Testis (tissue), 5 donors: ENCODE data around the gene BAX. TPM values are rescaled to one million over a fixed set of nuclear protein-coding genes. Genes with fewer than 3 reads are reported as not detected.
"Not testable (repeated sequence)": the region's sequence is repeated elsewhere in the genome, so short reads cannot be mapped to it uniquely, and the experiment has no call there.

ENCODE experiments used
- DNase-seq: peaks from one replicate; pipeline ENCODE4 v3.0.0-alpha.2; 2019
- H3K27ac ChIP-seq, 2 donors: fragments of 200-600 bp; sonication (generic); one replicate each; pipeline ENCODE4 v1.5.1; 2019
- H3K27me3 ChIP-seq: fragments of 200-600 bp; sonication (generic); one replicate; pipeline ENCODE4 v1.5.1; 2019
- H3K36me3 ChIP-seq: fragments of 200-600 bp; sonication (generic); one replicate; pipeline ENCODE4 v1.5.1; 2017; ENCODE audit warnings: low read depth; ENCODE audit errors: missing control alignments
- H3K4me1 ChIP-seq: fragments of 200-600 bp; sonication (generic); one replicate; pipeline ENCODE4 v1.5.1; 2019
- H3K4me3 ChIP-seq, 2 donors: fragments of 200-600 bp; sonication (generic); one replicate each; pipeline ENCODE4 v1.5.1; 2017 to 2019
- H3K9me3 ChIP-seq: fragments of 200-600 bp; sonication (generic); one replicate; pipeline ENCODE4 v1.5.1; 2017
- POLR2A ChIP-seq: fragments of 450-650 bp; IDR thresholded peaks from one replicate; pipeline ENCODE4 v1.6.1; 2017; ENCODE audit warnings: antibody characterized with exemption, mild to moderate bottlenecking, moderate library complexity
- WGBS, 2 donors: methylation state at CpG; one replicate each; pipeline ENCODE4 v1.1.5; 2018; 5-methylcytosine and 5-hydroxymethylcytosine counted together
- intact Hi-C: fragments of 100-400 bp; cut with DNase I; formaldehyde crosslinking; loops from one replicate; pipeline ENCODE4 v1.15.1; 2023; ENCODE audit warnings: low total_unique reads
- long read RNA-seq, 2 donors: transcript quantifications; one replicate each; lab custom pipeline, GENCODE V29; 2026
- polyA plus RNA-seq: library from polyadenylated mRNA; stranded (reverse); fragments of 350-450 nt; fragmentation: Illumina TruSeq; extraction: RNeasy Lipid Tissue Mini Kit (QIAGEN cat#74804); gene quantifications from one replicate; pipeline ENCODE4 v1.2.3, GENCODE V29; 2014; ENCODE audit warnings: low read depth, low replicate concordance; ENCODE audit not compliant: insufficient read depth
- total RNA-seq, 2 donors: library from RNA; depleted of rRNA; stranded (reverse); fragments of >200 nt; gene quantifications; one replicate each; pipeline ENCODE4 v1.2.3, GENCODE V29; 2016
- TF ChIP-seq, protein P1 (sequence below), 3 experiments: fragments of 450-650 bp in 2 of 3; fragments of 200-600 bp in 1 of 3; sonication (generic) in 1 of 3; IDR thresholded peaks; one replicate each; pipeline ENCODE4 v1.5.1; 2016 to 2019; ENCODE audit warnings: antibody characterized with exemption in 3 of 3, mild to moderate bottlenecking in 2 of 3, moderate library complexity in 1 of 3

The BAX gene
- total RNA-seq = 10 to 100 TPM; 50.1 to 52.1 TPM
- polyA plus RNA-seq = 48.7 TPM
- long read RNA-seq, donor 1, transcript BAX-202 (6 exons, 793 nt) = major isoform, 23 of 28 reads
- long read RNA-seq, donor 1, partial matches to known transcripts = 0 of 28 reads
- long read RNA-seq, donor 1, other reads (novel, unspliced or antisense) = 0 of 28 reads
- long read RNA-seq, donor 2, transcript BAX-202 (6 exons, 793 nt) = major isoform, 18 of 21 reads
- long read RNA-seq, donor 2, partial matches to known transcripts = 0 of 21 reads
- long read RNA-seq, donor 2, other reads (novel, unspliced or antisense) = 0 of 21 reads

DNA sequence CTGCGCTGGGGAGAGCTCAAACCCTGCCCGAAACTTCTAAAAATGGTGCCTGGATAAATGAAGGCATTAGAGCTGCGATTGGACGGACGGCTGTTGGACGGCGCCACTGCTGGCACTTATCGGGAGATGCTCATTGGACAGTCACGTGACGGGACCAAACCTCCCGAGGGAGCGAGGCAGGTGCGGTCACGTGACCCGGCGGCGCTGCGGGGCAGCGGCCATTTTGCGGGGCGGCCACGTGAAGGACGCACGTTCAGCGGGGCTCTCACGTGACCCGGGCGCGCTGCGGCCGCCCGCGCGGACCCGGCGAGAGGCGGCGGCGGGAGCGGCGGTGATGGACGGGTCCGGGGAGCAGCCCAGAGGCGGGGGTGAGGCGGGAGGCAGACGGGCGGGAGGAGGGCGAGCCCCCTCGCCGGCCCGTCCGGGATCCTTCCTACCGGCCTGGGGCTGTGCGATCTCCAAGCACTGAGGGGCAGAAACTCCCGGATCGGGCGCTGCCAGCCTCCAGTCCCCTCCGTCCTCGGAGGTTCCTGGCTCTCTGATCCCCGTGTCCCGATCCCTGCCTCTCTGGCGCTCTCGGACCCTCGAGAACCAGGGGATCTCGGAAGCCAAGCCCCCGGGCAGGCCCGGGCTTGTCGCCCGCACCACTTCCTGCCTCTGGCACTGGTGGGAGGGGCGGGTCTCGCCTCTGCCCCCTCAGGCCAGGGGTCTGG, at the start of gene BAX:
TSS of gene BAX (plus strand) at position 281 of the 713 bp plus-strand sequence. CDS start at position 335, 54 bp downstream.
- Histone ChIP-seq H3K4me3 (peak within 1 kb of the TSS; percentile 81 to 82), H3K27ac (peak within 1 kb of the TSS; percentile 73 to 83), H3K9me3 (no peaks in the 10 kb centered on the region), H3K4me1 (peaks cover 10% of the 10 kb centered on the region), H3K36me3 (no peaks in the 10 kb centered on the region), H3K27me3 (no peaks in the 10 kb centered on the region)
- TF ChIP-seq, protein P1, sequence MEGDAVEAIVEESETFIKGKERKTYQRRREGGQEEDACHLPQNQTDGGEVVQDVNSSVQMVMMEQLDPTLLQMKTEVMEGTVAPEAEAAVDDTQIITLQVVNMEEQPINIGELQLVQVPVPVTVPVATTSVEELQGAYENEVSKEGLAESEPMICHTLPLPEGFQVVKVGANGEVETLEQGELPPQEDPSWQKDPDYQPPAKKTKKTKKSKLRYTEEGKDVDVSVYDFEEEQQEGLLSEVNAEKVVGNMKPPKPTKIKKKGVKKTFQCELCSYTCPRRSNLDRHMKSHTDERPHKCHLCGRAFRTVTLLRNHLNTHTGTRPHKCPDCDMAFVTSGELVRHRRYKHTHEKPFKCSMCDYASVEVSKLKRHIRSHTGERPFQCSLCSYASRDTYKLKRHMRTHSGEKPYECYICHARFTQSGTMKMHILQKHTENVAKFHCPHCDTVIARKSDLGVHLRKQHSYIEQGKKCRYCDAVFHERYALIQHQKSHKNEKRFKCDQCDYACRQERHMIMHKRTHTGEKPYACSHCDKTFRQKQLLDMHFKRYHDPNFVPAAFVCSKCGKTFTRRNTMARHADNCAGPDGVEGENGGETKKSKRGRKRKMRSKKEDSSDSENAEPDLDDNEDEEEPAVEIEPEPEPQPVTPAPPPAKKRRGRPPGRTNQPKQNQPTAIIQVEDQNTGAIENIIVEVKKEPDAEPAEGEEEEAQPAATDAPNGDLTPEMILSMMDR (IDR thresholded peaks at IDR 0.05) = peak in 1 of 3 experiments; percentile 29
- TF ChIP-seq POLR2A = no peak
- intact Hi-C loops = no loop called here
- WGBS, 2 donors = 0% methylated on average over 8 to 71 of the region's 71 CpGs
- peak; percentile 97 for DNase-seq

DNA sequence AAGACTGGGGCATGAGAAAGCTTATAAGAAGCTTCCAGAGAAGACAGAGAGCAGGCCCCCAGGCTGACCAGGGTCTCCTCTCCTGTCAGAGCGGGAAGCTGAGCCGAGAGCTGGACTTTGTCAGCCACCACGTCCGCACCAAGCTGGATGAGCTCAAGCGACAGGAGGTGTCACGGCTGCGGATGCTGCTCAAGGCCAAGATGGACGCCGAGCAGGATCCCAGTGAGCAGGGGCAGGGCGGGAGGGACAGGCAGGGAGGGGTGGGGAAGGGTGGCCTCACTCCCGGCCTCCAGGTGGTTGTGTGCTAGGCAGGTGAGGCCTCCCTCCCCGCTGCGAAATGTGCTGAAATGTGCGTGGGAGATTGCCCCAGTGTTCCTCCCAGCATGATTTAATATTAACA, 49.0 kb upstream of the BAX start:
- WGBS, 2 donors = 88 to 93% methylated on average over 13 to 14 of the region's 14 CpGs
- TF ChIP-seq, protein P1 (IDR thresholded peaks at IDR 0.05) = no peak
- no peak for TF ChIP-seq POLR2A
- no peak overlapping the region for H3K4me3 ChIP-seq
- H3K9me3 ChIP-seq = no peaks in the 10 kb centered on the region
- no peak overlapping the region for H3K27ac ChIP-seq
- H3K4me1 ChIP-seq = peaks cover 9% of the 10 kb centered on the region
- no peak for DNase-seq
- intact Hi-C loops = no loop called here
- no peaks in the 10 kb centered on the region for H3K36me3 ChIP-seq
- no peaks in the 10 kb centered on the region for H3K27me3 ChIP-seq

DNA sequence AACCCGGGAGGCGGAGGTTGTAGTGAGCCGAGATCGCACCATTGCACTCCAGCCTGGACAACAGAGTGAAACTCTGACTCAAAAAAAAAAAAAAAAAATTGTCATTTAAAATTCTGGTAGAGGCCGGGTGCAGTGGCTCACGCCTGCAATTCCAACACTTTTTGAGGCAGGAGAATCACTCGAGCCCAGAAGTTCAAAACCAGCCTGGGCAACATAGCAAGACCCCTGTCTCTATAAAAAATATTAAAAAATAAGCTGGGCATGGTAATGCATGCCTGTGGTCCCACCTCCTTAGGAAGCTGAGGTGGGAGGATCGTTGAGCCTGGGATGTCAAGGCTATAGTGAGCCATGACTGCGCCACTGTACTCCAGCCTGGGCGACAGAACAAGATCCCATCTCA, 48.4 kb upstream of the BAX start:
- TF ChIP-seq, protein P1 (IDR thresholded peaks at IDR 0.05) = no peak
- no peak for TF ChIP-seq POLR2A
- H3K9me3 ChIP-seq = no peaks in the 10 kb centered on the region
- no peak for DNase-seq
- no peak overlapping the region for H3K27ac ChIP-seq
- intact Hi-C loops = no loop called here
- no peaks in the 10 kb centered on the region for H3K27me3 ChIP-seq
- peaks cover 3% of the 10 kb centered on the region for H3K4me1 ChIP-seq
- 91 to 94% methylated on average over 10 of the region's 10 CpGs for WGBS, 2 donors
- H3K4me3 ChIP-seq = no peak overlapping the region
- no peaks in the 10 kb centered on the region for H3K36me3 ChIP-seq

DNA sequence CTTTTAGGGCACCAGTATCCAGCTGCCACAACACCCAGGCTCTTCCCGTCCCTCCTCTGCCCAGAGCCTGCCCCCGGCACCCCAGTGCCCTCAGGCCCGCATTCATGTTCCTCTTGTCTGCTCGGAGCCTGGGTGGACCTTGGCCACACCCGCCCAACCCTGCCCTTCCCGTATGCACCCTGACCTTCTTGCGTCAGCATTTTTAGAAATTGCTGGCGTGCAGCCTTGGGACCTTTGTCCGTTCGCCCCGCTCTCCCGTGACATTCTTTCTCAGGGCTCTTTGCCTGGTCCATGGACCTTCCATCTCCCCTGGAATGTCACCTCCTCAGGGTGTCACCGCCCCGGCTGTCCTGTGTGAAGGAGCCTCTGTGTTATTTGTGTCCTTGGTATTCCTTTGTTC, 47.0 kb upstream of the BAX start:
- no peaks in the 10 kb centered on the region for H3K27me3 ChIP-seq
- intact Hi-C loops = no loop called here
- no peak overlapping the region for H3K27ac ChIP-seq
- DNase-seq = no peak
- H3K4me3 ChIP-seq = no peak overlapping the region
- no peaks in the 10 kb centered on the region for H3K36me3 ChIP-seq
- H3K9me3 ChIP-seq = no peaks in the 10 kb centered on the region
- 91 to 94% methylated on average over 13 to 14 of the region's 14 CpGs for WGBS, 2 donors
- H3K4me1 ChIP-seq = no peaks in the 10 kb centered on the region
- TF ChIP-seq POLR2A = no peak
- TF ChIP-seq, protein P1 (IDR thresholded peaks at IDR 0.05) = no peak

DNA sequence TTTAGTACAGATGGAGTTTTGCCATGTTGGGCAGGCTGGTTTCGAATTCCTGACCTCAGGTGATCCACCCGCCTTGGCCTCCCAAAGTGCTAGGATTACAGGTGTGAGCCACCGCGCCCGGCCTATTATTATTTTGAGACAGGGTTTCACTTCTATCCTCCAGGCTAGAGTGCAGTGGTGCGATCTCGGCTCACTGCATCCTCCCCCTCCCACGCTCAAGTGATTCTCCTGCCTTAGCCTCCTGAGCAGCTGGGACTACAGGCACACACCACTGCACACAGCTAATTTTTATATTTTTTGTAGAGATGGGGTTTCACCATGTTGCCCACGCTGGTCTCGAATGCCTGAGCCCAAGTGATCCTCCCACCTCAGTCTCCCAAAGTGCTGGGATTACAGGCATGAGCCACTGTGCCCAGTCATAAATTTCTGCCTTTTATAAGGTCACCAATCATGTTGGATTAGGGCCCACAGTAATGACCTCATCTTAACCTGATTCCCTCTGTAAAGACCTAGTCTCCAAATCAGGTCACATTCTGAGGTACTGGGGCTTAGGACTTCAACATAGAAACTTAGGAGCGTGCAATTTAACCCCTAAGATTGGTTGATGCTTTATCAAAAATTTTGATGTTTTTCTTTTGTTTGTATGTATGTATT, 45.1 kb upstream of the BAX start:
- H3K9me3 ChIP-seq, H3K4me1 ChIP-seq, H3K4me3 ChIP-seq, intact Hi-C loops, H3K27ac ChIP-seq, H3K36me3 ChIP-seq, DNase-seq, H3K27me3 ChIP-seq: not testable (repeated sequence)
- 96% methylated on average over 11 of the region's 11 CpGs for WGBS, 2 donors
